Activated CD4-positive, alpha-beta T cell treated with anti-CD3 and anti-CD28 coated beads, Interleukin-2, Interleukin-4, amounts not matched to agents 100 ng/mL and 50 ng/mL, durations not matched to agents 16 hours and 8 hours (primary cell): Measurements from ENCODE around the gene CHGA.
A peak's percentile ranks its signal among the peaks of the same experiment; 100 is the strongest.

Source experiments
- DNase-seq: peaks from one replicate; pipeline ENCODE4 v3.0.0-alpha.2; 2020; ENCODE audit warnings: low spot score

Gene CHGA

DNA sequence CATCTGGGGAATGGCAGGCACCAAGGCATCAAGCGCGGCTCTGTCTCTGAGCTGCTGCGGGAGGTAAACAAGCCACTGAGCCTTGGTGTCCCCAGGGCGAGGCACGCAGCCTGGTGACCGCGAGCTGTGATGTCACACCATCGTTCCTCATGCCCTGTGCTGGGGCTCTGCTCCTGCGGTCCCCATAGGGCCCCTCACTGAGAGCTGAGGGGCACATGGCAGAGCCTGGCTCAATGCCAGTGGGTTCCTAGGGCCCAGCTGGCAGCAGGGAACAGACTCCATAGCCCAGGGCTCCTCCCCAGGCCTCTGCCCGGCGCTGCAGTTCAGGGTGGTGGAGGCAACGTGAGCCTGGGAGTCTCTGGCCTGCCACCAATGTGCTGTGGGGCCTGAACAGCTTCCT, 22.6 kb downstream of the CHGA start:
- DNase-seq: no peak

GRCh38 chr14:92945959-92946846, 23.3 kb downstream of the CHGA start:
- no peak for DNase-seq

DNA sequence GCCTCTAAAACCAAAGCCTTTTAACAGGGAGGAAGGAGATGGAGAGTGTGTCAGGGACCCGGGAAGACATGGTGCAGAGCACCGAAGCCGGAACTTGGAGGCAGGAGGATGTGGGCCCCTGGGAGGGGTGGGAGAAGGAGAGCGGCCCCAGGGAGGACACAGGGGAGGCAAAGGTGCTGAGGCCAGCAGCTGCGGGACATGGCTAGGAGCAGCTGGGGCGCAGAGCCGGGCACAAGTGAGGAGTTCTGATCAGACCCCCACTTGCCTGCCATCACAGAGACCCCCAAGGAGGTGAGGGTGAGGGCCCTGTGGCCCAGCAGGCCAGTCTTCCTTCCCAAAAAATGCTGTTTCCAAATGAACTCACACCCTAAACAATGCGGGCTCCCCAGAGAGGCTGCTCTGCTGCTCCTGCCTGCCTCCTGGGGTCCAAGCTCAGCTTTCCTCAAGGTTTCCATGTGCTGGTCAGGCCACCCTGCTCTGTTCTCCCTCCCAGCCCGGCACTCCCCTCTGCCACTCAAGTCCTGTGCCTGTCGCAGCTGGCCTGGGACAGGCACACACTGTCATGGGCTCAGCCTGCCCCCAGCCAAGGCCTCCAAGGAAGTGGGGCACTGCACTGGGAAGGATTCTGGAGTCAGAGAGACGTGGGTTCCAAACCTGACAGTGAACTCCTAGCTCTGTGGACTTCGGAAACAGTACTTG, 24.0 kb downstream of the CHGA start:
- no peak for DNase-seq

GRCh38 chr14:92948647-92949046, 25.7 kb downstream of the CHGA start:
- no peak for DNase-seq

- no peak for DNase-seq
Observed at GRCh38 chr14:92949496-92950192, 26.7 kb downstream of the CHGA start.

DNA sequence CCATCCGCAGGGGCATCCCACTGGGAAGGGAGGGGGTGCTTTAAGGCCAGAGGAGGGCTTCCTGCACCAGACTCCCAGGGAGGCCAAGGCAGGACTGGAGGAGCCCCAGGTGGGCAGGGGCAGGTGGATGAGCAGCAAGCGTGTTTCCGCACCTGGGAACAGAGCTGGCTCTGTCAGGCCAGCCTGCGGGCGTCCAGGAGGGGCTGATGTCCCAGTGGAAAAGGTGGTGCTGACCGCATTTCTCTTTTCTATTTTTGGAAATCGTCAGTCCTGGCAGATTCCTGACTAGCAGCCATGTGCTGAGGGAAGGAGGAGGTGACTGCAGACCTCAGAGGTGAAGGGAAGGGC, 27.2 kb downstream of the CHGA start:
- DNase-seq: no peak

DNA sequence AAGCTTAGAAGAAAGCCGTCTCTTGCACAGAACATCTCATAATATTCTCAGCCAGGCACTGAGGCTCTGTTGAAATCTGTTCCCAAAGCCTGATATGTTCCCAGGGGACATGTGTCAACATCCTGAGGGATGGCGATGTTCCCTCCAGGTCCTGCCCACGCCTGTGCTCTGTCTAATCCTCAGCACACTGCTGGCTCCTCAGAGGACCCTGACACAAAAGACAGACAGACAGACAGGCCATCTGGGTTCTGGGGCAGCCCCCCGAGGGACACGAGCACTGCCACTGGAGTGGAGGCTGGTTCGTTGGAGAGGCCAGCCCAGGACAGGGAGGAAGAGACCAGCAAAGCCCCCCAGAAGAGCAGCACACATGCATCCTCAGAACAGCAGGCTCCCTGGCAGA, 27.8 kb downstream of the CHGA start:
- no peak for DNase-seq

GRCh38 chr14:92951261-92951660, 28.3 kb downstream of the CHGA start:
- no peak for DNase-seq

- peak; percentile 85 for DNase-seq
Observed at GRCh38 chr14:92951912-92952471, 29.0 kb downstream of the CHGA start.

DNA sequence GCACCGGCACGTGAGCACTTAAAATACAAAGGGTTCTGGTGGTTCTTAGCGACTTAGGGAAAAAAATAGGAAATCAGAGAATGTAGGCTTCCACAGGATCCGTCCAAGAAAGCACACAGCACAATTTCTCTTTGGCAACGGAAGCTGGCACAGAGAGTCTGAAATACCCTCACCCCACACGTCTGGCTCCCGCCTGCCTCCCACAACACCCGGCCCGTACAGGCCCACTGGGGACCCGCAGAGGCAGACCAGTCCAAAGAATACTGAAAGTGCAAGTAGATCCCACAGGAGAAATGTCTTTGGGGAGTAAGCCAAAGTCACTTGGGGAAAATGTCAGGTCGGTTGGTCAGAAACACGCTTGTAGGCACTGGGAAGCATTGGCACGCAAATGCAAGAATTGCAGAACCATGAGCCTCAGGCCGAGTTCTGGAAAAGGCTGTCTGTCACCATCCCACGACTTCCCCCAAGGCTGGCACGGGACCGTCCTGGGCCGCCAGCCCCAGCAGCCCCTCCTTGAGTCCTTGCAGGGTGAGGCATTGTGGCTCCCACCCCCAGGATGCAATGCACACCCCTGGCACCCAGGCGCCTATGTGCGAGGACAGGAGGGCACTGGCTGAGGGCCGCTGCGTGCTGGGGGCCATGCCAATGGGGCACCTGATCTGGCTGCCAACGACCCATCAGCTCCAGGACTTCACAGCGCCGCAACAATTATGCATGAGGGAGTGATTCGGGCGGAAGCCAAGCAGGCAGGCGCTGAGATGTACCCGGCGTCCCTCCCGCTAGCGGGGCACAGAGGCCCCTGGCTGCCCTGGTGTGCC, 29.7 kb downstream of the CHGA start:
- no peak for DNase-seq

GRCh38 chr14:92953526-92953925, 30.6 kb downstream of the CHGA start:
- no peak for DNase-seq

DNA sequence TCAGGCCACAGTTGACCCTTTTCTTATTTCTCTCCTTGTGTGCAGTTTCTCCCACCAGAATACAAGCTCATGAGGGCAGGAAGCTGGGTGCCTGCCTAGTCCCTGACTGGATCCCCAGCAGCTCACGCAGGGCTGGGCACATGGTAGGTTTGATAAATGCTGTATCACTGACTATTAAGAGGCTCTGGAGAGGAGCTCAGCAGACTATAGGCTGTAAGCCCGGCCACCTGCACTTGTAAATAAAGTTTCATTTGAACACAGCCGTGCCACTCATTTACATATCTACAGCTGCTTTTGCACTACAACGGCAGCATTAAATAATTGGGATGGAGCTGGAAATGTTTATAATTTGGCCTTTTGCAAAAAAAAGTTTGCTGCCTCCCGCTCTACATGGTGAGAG, 32.0 kb downstream of the CHGA start:
- no peak for DNase-seq

GRCh38 chr14:92955381-92955780, 32.4 kb downstream of the CHGA start:
- no peak for DNase-seq

DNA sequence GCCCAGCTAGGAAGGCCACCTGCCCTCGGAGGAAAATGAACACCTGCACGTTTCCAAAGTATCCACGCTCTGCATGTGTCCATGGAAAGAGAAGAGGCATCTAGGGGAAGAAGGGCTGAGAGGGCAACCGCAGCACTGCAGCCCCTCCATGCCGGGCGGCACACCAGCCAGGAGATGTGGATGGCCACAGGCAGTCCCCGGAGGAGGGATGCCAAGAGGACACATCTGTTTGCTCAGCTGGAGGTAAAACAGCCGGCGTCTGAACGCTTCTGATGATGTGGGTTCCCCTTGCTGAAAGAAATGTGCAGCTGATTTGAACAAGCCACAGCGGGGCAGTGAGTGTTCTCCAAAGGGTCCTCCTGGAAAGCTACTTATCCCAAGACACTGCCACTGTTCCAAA, 34.0 kb downstream of the CHGA start:
- DNase-seq: no peak

- DNase-seq: no peak
Observed at GRCh38 chr14:92958373-92959188, 35.6 kb downstream of the CHGA start.

GRCh38 chr14:92959189-92959531, 36.2 kb downstream of the CHGA start:
- DNase-seq: no peak

GRCh38 chr14:92959761-92960680, 37.1 kb downstream of the CHGA start:
- DNase-seq: no peak

DNA sequence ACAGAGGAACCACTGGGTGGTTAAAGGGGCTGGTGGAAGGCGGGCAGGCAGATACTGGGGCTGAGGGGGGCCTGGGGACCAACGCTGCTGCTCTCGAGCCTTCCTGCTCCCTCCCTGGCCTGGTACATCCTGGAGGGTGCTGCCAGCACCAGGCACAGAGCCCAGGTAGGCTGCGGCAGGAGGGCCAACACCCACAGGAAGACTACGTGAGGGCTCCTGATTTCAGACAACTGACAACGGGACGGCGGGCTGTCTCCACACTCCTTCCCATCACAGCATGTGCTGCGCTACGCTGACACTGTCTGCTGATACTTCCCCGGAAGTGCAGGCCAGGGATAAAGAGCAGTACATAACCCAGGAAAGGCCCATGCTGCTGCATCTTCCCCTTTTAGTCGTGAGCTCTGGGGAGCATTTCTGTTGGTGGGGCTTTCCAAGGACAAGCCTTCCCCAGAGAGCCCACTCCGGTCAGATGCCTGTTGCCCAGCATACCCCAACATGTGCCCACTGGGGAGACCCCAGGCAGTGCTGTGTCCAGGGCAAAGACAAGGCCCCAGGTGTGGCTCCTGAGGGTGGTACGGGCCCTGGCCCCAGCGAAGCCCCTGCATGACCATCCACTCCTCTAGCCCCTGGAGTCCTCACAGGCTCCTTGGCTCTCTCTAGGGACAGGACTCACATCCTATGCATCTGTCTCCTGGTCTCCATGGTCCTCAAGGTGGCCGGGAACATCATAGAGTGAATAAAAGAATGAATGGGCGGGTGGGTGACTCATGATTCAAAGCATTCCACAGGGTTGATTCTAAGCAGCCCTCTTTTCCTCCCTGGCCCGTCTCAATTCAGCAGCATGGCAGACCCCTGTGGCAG, 38.0 kb downstream of the CHGA start:
- DNase-seq: no peak

DNA sequence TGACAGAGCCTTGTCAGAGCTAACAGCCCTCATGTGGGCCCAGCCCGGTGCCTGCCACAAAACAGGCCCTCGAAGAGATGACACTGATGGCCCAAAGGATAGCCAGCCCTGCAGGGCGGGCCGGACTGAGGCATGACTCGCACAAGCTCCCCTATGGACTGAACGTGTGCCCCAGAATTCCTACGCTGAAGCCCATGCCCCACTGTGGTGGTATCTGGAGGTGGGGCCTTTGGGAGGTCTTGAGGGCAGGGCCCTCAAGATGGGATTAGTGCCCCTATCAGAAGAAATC, 38.6 kb downstream of the CHGA start:
- no peak for DNase-seq
